Skeletal muscle satellite cell (primary cell): ENCODE data around the gene MAPK12.

Experiments
- H3K27me3 ChIP-seq: 2 replicates; pipeline ENCODE4 v1.7.0; 2013; ENCODE audit warnings: low read length; ENCODE audit not compliant: control insufficient read depth, insufficient read depth
- H3K36me3 ChIP-seq: 2 replicates; pipeline ENCODE4 v1.7.0; 2013; ENCODE audit warnings: mild to moderate bottlenecking, control low read depth, low read length; ENCODE audit not compliant: insufficient read depth
- H3K4me1 ChIP-seq: 2 replicates; pipeline ENCODE4 v1.7.0; 2013; ENCODE audit warnings: low read length; ENCODE audit not compliant: control insufficient read depth, insufficient read depth
- H3K4me2 ChIP-seq: 2 replicates; pipeline ENCODE4 v1.7.0; 2013; ENCODE audit warnings: mild to moderate bottlenecking, low read length
- H3K4me3 ChIP-seq: 2 replicates; pipeline ENCODE4 v1.7.0; 2013; ENCODE audit warnings: low read length
- H3K9ac ChIP-seq: 2 replicates; pipeline ENCODE4 v1.7.0; 2013; ENCODE audit warnings: mild to moderate bottlenecking, low read depth, low read length, moderate library complexity
- H3K9me3 ChIP-seq: replicated peaks from 2 replicates; pipeline ENCODE4 v1.7.0; 2013; ENCODE audit warnings: mild to moderate bottlenecking, control low read depth, low read length

Gene MAPK12

GRCh38 chr22:50219800-50220602 is 41.5 kb downstream of the MAPK12 start:
- H3K4me1 ChIP-seq = peaks cover 3% of the 10 kb centered on the region
- H3K4me2 ChIP-seq = no peak overlapping the region
- no peaks in the 10 kb centered on the region for H3K27me3 ChIP-seq
- peaks cover 84% of the 10 kb centered on the region for H3K36me3 ChIP-seq
- H3K9ac ChIP-seq = no peak overlapping the region
- H3K4me3 ChIP-seq = no peak overlapping the region
- no peaks in the 10 kb centered on the region for H3K9me3 ChIP-seq

GRCh38 chr22:50218996-50219727 is 42.3 kb downstream of the MAPK12 start:
- H3K36me3 ChIP-seq = peaks cover 83% of the 10 kb centered on the region
- H3K4me2 ChIP-seq = no peak overlapping the region
- H3K9me3 ChIP-seq = no peaks in the 10 kb centered on the region
- peaks cover 3% of the 10 kb centered on the region for H3K4me1 ChIP-seq
- no peaks in the 10 kb centered on the region for H3K27me3 ChIP-seq
- H3K4me3 ChIP-seq = no peak overlapping the region
- H3K9ac ChIP-seq = no peak overlapping the region

GRCh38 chr22:50218153-50218995 is 43.1 kb downstream of the MAPK12 start:
- peaks cover 78% of the 10 kb centered on the region for H3K36me3 ChIP-seq

GRCh38 chr22:50217543-50218152 is 43.8 kb downstream of the MAPK12 start:
- H3K4me3 ChIP-seq = no peak overlapping the region
- peaks cover 3% of the 10 kb centered on the region for H3K4me1 ChIP-seq
- no peak overlapping the region for H3K9ac ChIP-seq
- no peaks in the 10 kb centered on the region for H3K9me3 ChIP-seq
- H3K27me3 ChIP-seq = no peaks in the 10 kb centered on the region
- H3K36me3 ChIP-seq = peaks cover 81% of the 10 kb centered on the region
- no peak overlapping the region for H3K4me2 ChIP-seq

More at GRCh38 chr22:50218153-50218995, 43.1 kb downstream of the MAPK12 start:
- H3K4me2 ChIP-seq = no peak overlapping the region
- no peak overlapping the region for H3K4me3 ChIP-seq
- no peak overlapping the region for H3K9ac ChIP-seq
- H3K27me3 ChIP-seq = no peaks in the 10 kb centered on the region
- peaks cover 3% of the 10 kb centered on the region for H3K4me1 ChIP-seq
- no peaks in the 10 kb centered on the region for H3K9me3 ChIP-seq

- Histone ChIP-seq H3K9me3 (no peaks in the 10 kb centered on the region), H3K9ac (no peak overlapping the region), H3K4me1 (peaks cover 3% of the 10 kb centered on the region), H3K4me2 (no peak overlapping the region), H3K36me3 (peaks cover 81% of the 10 kb centered on the region), H3K27me3 (no peaks in the 10 kb centered on the region), H3K4me3 (no peak overlapping the region)
These were observed 44.6 kb downstream of the MAPK12 start for GRCh38 chr22:50216684-50217520.

GRCh38 chr22:50216055-50216683 is 45.3 kb downstream of the MAPK12 start:
- Histone ChIP-seq H3K4me3 (no peak overlapping the region), H3K4me2 (no peak overlapping the region), H3K4me1 (peaks cover 3% of the 10 kb centered on the region), H3K9ac (no peak overlapping the region), H3K27me3 (no peaks in the 10 kb centered on the region), H3K9me3 (no peaks in the 10 kb centered on the region), H3K36me3 (peaks cover 78% of the 10 kb centered on the region)

- Histone ChIP-seq H3K36me3 (peaks cover 78% of the 10 kb centered on the region), H3K9ac (no peak overlapping the region), H3K4me3 (no peak overlapping the region), H3K9me3 (no peaks in the 10 kb centered on the region), H3K4me1 (peaks cover 3% of the 10 kb centered on the region), H3K27me3 (no peaks in the 10 kb centered on the region), H3K4me2 (no peak overlapping the region)
These were observed 46.0 kb downstream of the MAPK12 start for GRCh38 chr22:50215297-50216054.

- Histone ChIP-seq H3K4me1 (no peaks in the 10 kb centered on the region), H3K4me2 (no peak overlapping the region), H3K36me3 (peaks cover 63% of the 10 kb centered on the region), H3K9me3 (no peaks in the 10 kb centered on the region), H3K27me3 (no peaks in the 10 kb centered on the region), H3K9ac (no peak overlapping the region), H3K4me3 (no peak overlapping the region)
These were observed 48.2 kb downstream of the MAPK12 start for GRCh38 chr22:50213263-50213662.

- peaks cover 13% of the 10 kb centered on the region for H3K4me1 ChIP-seq
- H3K9me3 ChIP-seq = no peaks in the 10 kb centered on the region
- H3K9ac ChIP-seq = no peak overlapping the region
- H3K36me3 ChIP-seq = peaks cover 50% of the 10 kb centered on the region
- no peak overlapping the region for H3K4me3 ChIP-seq
- H3K4me2 ChIP-seq = no peak overlapping the region
- no peaks in the 10 kb centered on the region for H3K27me3 ChIP-seq
These were observed 50.3 kb downstream of the MAPK12 start for GRCh38 chr22:50211147-50211546.
